ENCODE measurements around the gene ARID5B. TPM values are rescaled to one million over a fixed set of nuclear protein-coding genes. Genes with fewer than 3 reads are reported as not detected.

Gene ARID5B
- total and polyA plus RNA-seq, 2 experiments from 2014 or later = 1.3 to 1.6 TPM

DNA sequence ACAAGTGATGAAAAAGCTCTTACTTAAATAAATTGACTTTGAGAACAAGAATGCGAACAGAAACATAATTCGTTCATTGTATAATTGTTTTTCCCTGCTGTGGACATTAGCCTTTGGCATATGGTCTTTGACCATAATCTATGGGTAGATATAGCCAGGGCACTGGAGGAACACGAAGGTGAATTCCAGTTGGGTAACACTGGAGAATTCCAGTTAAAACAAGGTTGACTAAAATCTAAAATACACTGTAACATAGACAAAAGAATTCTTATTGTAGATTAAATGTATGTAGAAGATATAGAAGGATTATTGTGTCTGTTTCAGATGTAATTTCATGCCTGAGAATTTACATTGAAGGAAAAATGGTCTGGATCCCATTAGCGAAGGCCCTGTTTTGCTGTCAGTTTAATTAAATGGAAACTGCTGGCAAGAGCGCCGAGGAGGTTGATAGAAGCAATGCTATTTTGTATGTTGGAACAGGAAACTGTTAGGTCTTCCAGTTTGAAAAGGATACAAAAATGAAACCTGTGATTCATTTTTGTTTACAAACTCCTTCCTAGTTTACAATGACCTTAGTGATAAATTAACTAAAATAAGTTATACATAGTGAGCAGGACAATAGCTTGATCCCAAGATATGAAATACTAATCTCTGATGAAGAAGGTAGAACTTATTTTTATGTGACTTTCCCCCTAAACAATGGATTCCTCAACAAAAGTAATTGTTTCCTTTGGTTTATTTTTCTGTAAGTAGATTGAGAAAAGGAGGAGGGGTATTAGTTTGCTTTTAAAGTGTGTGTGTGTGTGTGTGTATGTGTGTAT lies 68.9 kb downstream of the ARID5B start:
- no peaks in the 10 kb centered on the region for H3F3A ChIP-seq (replicated peaks; ENCODE audit: low read depth)
- H3K27ac Mint-ChIP-seq = no peak overlapping the region

More for the DNA sequence above, 68.9 kb downstream of the ARID5B start:
- H2AFZ ChIP-seq = no peak overlapping the region
- H3K4me2 ChIP-seq = no peak overlapping the region
- no peaks in the 10 kb centered on the region for H3K79me2 ChIP-seq (replicated peaks; ENCODE audit: insufficient read depth)
- no peaks in the 10 kb centered on the region for H3K9me2 ChIP-seq (ENCODE audit: insufficient read depth)
- ATAC-seq (no peak), DNase-seq (ENCODE audit: low spot score) (no peak)
- H3K27me3 ChIP-seq (ENCODE audit: insufficient read depth) = no peaks in the 10 kb centered on the region
- H3K36me3 ChIP-seq (ENCODE audit: insufficient read depth) = no peaks in the 10 kb centered on the region
- H3K27ac ChIP-seq (ENCODE audit: low read depth) = no peak overlapping the region
- H3K4me1 Mint-ChIP-seq = peaks cover 17% of the 10 kb centered on the region; the same call in 2 of the 3 replicates
- no peaks in the 10 kb centered on the region for H3K36me3 Mint-ChIP-seq (ENCODE audit: low read depth)
- H4K20me1 ChIP-seq (replicated peaks; ENCODE audit: insufficient read depth) = no peaks in the 10 kb centered on the region
- TF ChIP-seq, protein P1, sequence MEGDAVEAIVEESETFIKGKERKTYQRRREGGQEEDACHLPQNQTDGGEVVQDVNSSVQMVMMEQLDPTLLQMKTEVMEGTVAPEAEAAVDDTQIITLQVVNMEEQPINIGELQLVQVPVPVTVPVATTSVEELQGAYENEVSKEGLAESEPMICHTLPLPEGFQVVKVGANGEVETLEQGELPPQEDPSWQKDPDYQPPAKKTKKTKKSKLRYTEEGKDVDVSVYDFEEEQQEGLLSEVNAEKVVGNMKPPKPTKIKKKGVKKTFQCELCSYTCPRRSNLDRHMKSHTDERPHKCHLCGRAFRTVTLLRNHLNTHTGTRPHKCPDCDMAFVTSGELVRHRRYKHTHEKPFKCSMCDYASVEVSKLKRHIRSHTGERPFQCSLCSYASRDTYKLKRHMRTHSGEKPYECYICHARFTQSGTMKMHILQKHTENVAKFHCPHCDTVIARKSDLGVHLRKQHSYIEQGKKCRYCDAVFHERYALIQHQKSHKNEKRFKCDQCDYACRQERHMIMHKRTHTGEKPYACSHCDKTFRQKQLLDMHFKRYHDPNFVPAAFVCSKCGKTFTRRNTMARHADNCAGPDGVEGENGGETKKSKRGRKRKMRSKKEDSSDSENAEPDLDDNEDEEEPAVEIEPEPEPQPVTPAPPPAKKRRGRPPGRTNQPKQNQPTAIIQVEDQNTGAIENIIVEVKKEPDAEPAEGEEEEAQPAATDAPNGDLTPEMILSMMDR (conservative IDR thresholded peaks at IDR 0.05; ENCODE audit: low read depth in 2 of 2) = no peak
- TF ChIP-seq ZNF331 (CRISPR knock-in tag; IDR thresholded peaks at IDR 0.05; ENCODE audit: low read depth) (no peak), JUNB (IDR thresholded peaks at IDR 0.05; ENCODE audit: unreplicated experiment) (no peak), NANOG (IDR thresholded peaks at IDR 0.05; ENCODE audit: borderline replicate concordance) (no peak), POLR2AphosphoS5 (IDR thresholded peaks at IDR 0.05; ENCODE audit: low read depth) (no peak), ZNF114 (CRISPR knock-in tag; IDR thresholded peaks at IDR 0.05) (no peak)
- TF ChIP-seq, protein P2, sequence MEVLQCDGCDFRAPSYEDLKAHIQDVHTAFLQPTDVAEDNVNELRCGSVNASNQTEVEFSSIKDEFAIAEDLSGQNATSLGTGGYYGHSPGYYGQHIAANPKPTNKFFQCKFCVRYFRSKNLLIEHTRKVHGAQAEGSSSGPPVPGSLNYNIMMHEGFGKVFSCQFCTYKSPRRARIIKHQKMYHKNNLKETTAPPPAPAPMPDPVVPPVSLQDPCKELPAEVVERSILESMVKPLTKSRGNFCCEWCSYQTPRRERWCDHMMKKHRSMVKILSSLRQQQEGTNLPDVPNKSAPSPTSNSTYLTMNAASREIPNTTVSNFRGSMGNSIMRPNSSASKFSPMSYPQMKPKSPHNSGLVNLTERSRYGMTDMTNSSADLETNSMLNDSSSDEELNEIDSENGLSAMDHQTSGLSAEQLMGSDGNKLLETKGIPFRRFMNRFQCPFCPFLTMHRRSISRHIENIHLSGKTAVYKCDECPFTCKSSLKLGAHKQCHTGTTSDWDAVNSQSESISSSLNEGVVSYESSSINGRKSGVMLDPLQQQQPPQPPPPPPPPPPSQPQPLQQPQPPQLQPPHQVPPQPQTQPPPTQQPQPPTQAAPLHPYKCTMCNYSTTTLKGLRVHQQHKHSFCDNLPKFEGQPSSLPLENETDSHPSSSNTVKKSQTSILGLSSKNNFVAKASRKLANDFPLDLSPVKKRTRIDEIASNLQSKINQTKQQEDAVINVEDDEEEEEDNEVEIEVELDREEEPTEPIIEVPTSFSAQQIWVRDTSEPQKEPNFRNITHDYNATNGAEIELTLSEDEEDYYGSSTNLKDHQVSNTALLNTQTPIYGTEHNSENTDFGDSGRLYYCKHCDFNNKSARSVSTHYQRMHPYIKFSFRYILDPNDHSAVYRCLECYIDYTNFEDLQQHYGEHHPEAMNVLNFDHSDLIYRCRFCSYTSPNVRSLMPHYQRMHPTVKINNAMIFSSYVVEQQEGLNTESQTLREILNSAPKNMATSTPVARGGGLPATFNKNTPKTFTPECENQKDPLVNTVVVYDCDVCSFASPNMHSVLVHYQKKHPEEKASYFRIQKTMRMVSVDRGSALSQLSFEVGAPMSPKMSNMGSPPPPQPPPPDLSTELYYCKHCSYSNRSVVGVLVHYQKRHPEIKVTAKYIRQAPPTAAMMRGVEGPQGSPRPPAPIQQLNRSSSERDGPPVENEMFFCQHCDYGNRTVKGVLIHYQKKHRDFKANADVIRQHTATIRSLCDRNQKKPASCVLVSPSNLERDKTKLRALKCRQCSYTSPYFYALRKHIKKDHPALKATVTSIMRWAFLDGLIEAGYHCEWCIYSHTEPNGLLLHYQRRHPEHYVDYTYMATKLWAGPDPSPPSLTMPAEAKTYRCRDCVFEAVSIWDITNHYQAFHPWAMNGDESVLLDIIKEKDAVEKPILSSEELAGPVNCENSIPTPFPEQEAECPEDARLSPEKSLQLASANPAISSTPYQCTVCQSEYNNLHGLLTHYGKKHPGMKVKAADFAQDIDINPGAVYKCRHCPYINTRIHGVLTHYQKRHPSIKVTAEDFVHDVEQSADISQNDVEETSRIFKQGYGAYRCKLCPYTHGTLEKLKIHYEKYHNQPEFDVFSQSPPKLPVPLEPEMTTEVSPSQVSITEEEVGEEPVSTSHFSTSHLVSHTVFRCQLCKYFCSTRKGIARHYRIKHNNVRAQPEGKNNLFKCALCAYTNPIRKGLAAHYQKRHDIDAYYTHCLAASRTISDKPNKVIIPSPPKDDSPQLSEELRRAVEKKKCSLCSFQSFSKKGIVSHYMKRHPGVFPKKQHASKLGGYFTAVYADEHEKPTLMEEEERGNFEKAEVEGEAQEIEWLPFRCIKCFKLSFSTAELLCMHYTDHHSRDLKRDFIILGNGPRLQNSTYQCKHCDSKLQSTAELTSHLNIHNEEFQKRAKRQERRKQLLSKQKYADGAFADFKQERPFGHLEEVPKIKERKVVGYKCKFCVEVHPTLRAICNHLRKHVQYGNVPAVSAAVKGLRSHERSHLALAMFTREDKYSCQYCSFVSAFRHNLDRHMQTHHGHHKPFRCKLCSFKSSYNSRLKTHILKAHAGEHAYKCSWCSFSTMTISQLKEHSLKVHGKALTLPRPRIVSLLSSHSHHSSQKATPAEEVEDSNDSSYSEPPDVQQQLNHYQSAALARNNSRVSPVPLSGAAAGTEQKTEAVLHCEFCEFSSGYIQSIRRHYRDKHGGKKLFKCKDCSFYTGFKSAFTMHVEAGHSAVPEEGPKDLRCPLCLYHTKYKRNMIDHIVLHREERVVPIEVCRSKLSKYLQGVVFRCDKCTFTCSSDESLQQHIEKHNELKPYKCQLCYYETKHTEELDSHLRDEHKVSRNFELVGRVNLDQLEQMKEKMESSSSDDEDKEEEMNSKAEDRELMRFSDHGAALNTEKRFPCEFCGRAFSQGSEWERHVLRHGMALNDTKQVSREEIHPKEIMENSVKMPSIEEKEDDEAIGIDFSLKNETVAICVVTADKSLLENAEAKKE (CRISPR knock-in tag; IDR thresholded peaks at IDR 0.05) = no peak
- no peak overlapping the region for H3K4me3 ChIP-seq
- H3K27me3 Mint-ChIP-seq (ENCODE audit: insufficient read depth, low read depth, poor library complexity) = no peaks in the 10 kb centered on the region
- no peaks in the 10 kb centered on the region; the same call in 2 of the 3 replicates for H3K9me3 Mint-ChIP-seq
- peaks cover 16% of the 10 kb centered on the region; the same call in 1 of the 2 replicates for H3K4me1 ChIP-seq (ENCODE audit: insufficient read depth)
- H3K4me3 Mint-ChIP-seq = no peak overlapping the region

Data from GM23338 (cell line).